Liver (tissue), 9 donors: Measurements from ENCODE around the gene TMC2. TPM values are rescaled to one million over a fixed set of nuclear protein-coding genes. Genes with fewer than 3 reads are reported as not detected.
A peak's percentile ranks its signal among the peaks of the same experiment; 100 is the strongest.

ENCODE experiments used
- DNase-seq: peaks from one replicate; pipeline ENCODE4 v3.0.0-alpha.2; 2017; ENCODE audit warnings: low spot score
- H3K27ac ChIP-seq, 2 donors: one replicate each; pipeline ENCODE4 v1.7.0; 2013; ENCODE audit warnings: inconsistent platforms in 2 of 2, low read length in 2 of 2, control low read depth in 1 of 2, low read depth in 1 of 2, mild to moderate bottlenecking in 1 of 2
- H3K27me3 ChIP-seq, 4 donors: one replicate each; pipeline versions ENCODE4 v1.6.1 to v1.7.0; 2013; ENCODE audit warnings: low read length in 3 of 4, inconsistent platforms in 1 of 4, mild to moderate bottlenecking in 1 of 4, moderate library complexity in 1 of 4; ENCODE audit not compliant: control insufficient read depth in 4 of 4, insufficient read depth in 4 of 4
- H3K36me3 ChIP-seq, 4 donors: one replicate each; pipeline versions ENCODE4 v1.6.1 to v1.7.0; 2013; ENCODE audit warnings: low read length in 3 of 4, mild to moderate bottlenecking in 3 of 4, low read depth in 1 of 4, moderate library complexity in 1 of 4; ENCODE audit not compliant: control insufficient read depth in 4 of 4, insufficient read depth in 3 of 4
- H3K4me1 ChIP-seq, 4 donors: one replicate each; pipeline versions ENCODE4 v1.6.1 to v1.7.0; 2013; ENCODE audit warnings: low read length in 3 of 4, mild to moderate bottlenecking in 3 of 4, moderate library complexity in 1 of 4; ENCODE audit not compliant: control insufficient read depth in 4 of 4, insufficient read depth in 4 of 4
- H3K4me3 ChIP-seq, 3 donors: one replicate each; pipeline versions ENCODE4 v1.6.1 to v1.7.0; 2013; ENCODE audit warnings: low read length in 3 of 3, control low read depth in 1 of 3, low read depth in 1 of 3, mild to moderate bottlenecking in 1 of 3
- H3K9ac ChIP-seq, 2 donors: one replicate each; pipeline ENCODE4 v1.7.0; 2013; ENCODE audit warnings: low read length in 2 of 2, mild to moderate bottlenecking in 2 of 2, moderate library complexity in 2 of 2, control low read depth in 1 of 2, low read depth in 1 of 2
- H3K9me3 ChIP-seq, 4 donors: one replicate each; pipeline versions ENCODE4 v1.6.1 to v1.7.0; 2013; ENCODE audit warnings: low read length in 3 of 4; ENCODE audit not compliant: control insufficient read depth in 4 of 4
- EGR1 ChIP-seq, 2 donors: IDR thresholded peaks; 2 replicates each; pipeline ENCODE4 v1.6.1; 2016 to 2018; ENCODE audit warnings: antibody characterized with exemption in 2 of 2, low read depth in 2 of 2
- FOXA1 ChIP-seq: IDR thresholded peaks from 2 replicates; pipeline ENCODE4 v1.6.1; 2016; ENCODE audit warnings: antibody characterized with exemption
- FOXA2 ChIP-seq: IDR thresholded peaks from 2 replicates; pipeline ENCODE4 v1.6.1; 2016; ENCODE audit warnings: antibody characterized with exemption
- GABPA ChIP-seq, 2 donors: IDR thresholded peaks in 1 of 2; conservative IDR thresholded peaks in 1 of 2; 2 replicates each; pipeline ENCODE4 v1.6.1; 2016; ENCODE audit warnings: antibody characterized with exemption in 2 of 2, mild to moderate bottlenecking in 1 of 2, moderate library complexity in 1 of 2
- HNF4A ChIP-seq, 2 donors: conservative IDR thresholded peaks; 2 replicates each; pipeline ENCODE4 v1.6.1; 2016; ENCODE audit warnings: antibody characterized with exemption in 2 of 2, mild to moderate bottlenecking in 2 of 2
- HNF4G ChIP-seq: IDR thresholded peaks from 2 replicates; pipeline ENCODE4 v1.6.1; 2016; ENCODE audit warnings: antibody characterized with exemption
- JUND ChIP-seq, 2 donors: IDR thresholded peaks; 2 replicates each; pipeline ENCODE4 v1.6.1; 2016; ENCODE audit warnings: antibody characterized with exemption in 2 of 2
- NR2F2 ChIP-seq: IDR thresholded peaks from 2 replicates; pipeline ENCODE4 v1.6.1; 2016; ENCODE audit warnings: antibody characterized with exemption
- RAD21 ChIP-seq, 2 donors: IDR thresholded peaks; 2 replicates each; pipeline ENCODE4 v1.6.1; 2016; ENCODE audit warnings: antibody characterized with exemption in 2 of 2, mild to moderate bottlenecking in 2 of 2
- RXRA ChIP-seq, 2 donors: IDR thresholded peaks; 2 replicates each; pipeline ENCODE4 v1.6.1; 2017 to 2018; ENCODE audit warnings: antibody characterized with exemption in 2 of 2, mild to moderate bottlenecking in 1 of 2
- SP1 ChIP-seq: IDR thresholded peaks from 2 replicates; pipeline ENCODE4 v1.6.1; 2018; ENCODE audit warnings: antibody characterized with exemption, mild to moderate bottlenecking
- TAF1 ChIP-seq: conservative IDR thresholded peaks from 2 replicates; pipeline ENCODE4 v1.6.1; 2016; ENCODE audit warnings: antibody characterized with exemption, mild to moderate bottlenecking
- YY1 ChIP-seq: IDR thresholded peaks from 2 replicates; pipeline ENCODE4 v1.6.1; 2016; ENCODE audit warnings: antibody characterized with exemption, mild to moderate bottlenecking
- WGBS: extraction: QIAGEN DNeasy Blood & Tissue Kit; methylation state at CpG from one replicate; pipeline ENCODE4 v1.1.7; 2013; 5-methylcytosine and 5-hydroxymethylcytosine counted together
- polyA plus RNA-seq, 2 donors: library from polyadenylated mRNA; stranded (reverse) in 1 of 2; unstranded in 1 of 2; fragments of 200-250 nt in 1 of 2; fragments of >200 nt in 1 of 2; fragmentation: Nextera tagmentation in 1 of 2; extraction: Ambion mirVana in 1 of 2; gene quantifications; one replicate each; pipeline versions ENCODE4 v1.2.1 to v1.2.3, GENCODE V29; 2013 to 2015
- total RNA-seq, 2 donors: library from RNA; depleted of rRNA; stranded (reverse); fragments of >200 nt; gene quantifications; one replicate each; pipeline ENCODE4 v1.2.3, GENCODE V29; 2014
- TF ChIP-seq, protein P1 (sequence below): IDR thresholded peaks from 2 replicates; pipeline ENCODE4 v1.6.1; 2016; ENCODE audit warnings: antibody characterized with exemption
- TF ChIP-seq, protein P2 (sequence below): fragments of 150-350 bp; IDR thresholded peaks from 2 replicates; pipeline ENCODE4 v1.5.1; 2017; ENCODE audit warnings: improper control_type of control experiment, low read depth, low read length; ENCODE audit not compliant: missing input control
- TF ChIP-seq, protein P3 (sequence below): IDR thresholded peaks from 2 replicates; pipeline ENCODE4 v1.6.1; 2016; ENCODE audit warnings: antibody characterized with exemption
- TF ChIP-seq, protein P4 (sequence below): IDR thresholded peaks from 2 replicates; pipeline ENCODE4 v1.6.1; 2016; ENCODE audit warnings: antibody characterized with exemption, mild to moderate bottlenecking
- TF ChIP-seq, protein P5 (sequence below): IDR thresholded peaks from 2 replicates; pipeline ENCODE4 v1.6.1; 2016; ENCODE audit warnings: antibody characterized with exemption
- donor health status: healthy.
- donor health status: healthy.
- donor health status: healthy.
- donor health status: healthy.
- donor health status: healthy.

TMC2 gene
- total and polyA plus RNA-seq, 4 donors = not detected

DNA sequence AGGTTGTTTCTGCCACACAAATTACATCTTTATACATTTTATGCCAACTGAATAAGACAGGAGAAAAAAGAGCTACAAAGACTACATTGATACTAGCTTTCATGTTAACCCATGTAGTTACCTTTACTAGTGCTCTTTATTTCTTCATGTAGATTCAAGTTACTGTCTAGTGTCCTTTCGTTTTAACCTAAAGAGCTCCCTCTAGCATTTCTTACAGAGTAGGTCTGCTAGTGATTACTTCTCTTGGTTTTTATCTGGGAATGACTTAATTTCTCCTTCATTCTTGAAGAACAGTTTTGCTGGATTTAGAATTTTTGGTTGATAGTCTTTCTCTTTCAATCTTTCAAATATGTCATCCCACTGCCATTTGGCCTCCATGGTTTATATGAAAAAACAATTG is 94.9 kb downstream of the TMC2 start:
- TF ChIP-seq HNF4G = no peak
- TF ChIP-seq, protein P1, sequence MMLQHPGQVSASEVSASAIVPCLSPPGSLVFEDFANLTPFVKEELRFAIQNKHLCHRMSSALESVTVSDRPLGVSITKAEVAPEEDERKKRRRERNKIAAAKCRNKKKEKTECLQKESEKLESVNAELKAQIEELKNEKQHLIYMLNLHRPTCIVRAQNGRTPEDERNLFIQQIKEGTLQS = no peak
- TF ChIP-seq HNF4A (conservative IDR thresholded peaks at IDR 0.05) = no peak
- no peak for TF ChIP-seq NR2F2
- TF ChIP-seq FOXA1 = no peak
- TF ChIP-seq FOXA2 = no peak
- no peak for TF ChIP-seq TAF1
- no peak for TF ChIP-seq RAD21 (IDR thresholded peaks at IDR 0.05)
- TF ChIP-seq, protein P2, sequence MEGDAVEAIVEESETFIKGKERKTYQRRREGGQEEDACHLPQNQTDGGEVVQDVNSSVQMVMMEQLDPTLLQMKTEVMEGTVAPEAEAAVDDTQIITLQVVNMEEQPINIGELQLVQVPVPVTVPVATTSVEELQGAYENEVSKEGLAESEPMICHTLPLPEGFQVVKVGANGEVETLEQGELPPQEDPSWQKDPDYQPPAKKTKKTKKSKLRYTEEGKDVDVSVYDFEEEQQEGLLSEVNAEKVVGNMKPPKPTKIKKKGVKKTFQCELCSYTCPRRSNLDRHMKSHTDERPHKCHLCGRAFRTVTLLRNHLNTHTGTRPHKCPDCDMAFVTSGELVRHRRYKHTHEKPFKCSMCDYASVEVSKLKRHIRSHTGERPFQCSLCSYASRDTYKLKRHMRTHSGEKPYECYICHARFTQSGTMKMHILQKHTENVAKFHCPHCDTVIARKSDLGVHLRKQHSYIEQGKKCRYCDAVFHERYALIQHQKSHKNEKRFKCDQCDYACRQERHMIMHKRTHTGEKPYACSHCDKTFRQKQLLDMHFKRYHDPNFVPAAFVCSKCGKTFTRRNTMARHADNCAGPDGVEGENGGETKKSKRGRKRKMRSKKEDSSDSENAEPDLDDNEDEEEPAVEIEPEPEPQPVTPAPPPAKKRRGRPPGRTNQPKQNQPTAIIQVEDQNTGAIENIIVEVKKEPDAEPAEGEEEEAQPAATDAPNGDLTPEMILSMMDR = no peak
- TF ChIP-seq, protein P3, sequence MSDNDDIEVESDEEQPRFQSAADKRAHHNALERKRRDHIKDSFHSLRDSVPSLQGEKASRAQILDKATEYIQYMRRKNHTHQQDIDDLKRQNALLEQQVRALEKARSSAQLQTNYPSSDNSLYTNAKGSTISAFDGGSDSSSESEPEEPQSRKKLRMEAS = no peak
- TF ChIP-seq, protein P4, sequence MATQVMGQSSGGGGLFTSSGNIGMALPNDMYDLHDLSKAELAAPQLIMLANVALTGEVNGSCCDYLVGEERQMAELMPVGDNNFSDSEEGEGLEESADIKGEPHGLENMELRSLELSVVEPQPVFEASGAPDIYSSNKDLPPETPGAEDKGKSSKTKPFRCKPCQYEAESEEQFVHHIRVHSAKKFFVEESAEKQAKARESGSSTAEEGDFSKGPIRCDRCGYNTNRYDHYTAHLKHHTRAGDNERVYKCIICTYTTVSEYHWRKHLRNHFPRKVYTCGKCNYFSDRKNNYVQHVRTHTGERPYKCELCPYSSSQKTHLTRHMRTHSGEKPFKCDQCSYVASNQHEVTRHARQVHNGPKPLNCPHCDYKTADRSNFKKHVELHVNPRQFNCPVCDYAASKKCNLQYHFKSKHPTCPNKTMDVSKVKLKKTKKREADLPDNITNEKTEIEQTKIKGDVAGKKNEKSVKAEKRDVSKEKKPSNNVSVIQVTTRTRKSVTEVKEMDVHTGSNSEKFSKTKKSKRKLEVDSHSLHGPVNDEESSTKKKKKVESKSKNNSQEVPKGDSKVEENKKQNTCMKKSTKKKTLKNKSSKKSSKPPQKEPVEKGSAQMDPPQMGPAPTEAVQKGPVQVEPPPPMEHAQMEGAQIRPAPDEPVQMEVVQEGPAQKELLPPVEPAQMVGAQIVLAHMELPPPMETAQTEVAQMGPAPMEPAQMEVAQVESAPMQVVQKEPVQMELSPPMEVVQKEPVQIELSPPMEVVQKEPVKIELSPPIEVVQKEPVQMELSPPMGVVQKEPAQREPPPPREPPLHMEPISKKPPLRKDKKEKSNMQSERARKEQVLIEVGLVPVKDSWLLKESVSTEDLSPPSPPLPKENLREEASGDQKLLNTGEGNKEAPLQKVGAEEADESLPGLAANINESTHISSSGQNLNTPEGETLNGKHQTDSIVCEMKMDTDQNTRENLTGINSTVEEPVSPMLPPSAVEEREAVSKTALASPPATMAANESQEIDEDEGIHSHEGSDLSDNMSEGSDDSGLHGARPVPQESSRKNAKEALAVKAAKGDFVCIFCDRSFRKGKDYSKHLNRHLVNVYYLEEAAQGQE = no peak
- TF ChIP-seq EGR1 (IDR thresholded peaks at IDR 0.05; ENCODE audit: low read depth in 2 of 2) = no peak
- no peak for TF ChIP-seq SP1
- TF ChIP-seq, protein P5, sequence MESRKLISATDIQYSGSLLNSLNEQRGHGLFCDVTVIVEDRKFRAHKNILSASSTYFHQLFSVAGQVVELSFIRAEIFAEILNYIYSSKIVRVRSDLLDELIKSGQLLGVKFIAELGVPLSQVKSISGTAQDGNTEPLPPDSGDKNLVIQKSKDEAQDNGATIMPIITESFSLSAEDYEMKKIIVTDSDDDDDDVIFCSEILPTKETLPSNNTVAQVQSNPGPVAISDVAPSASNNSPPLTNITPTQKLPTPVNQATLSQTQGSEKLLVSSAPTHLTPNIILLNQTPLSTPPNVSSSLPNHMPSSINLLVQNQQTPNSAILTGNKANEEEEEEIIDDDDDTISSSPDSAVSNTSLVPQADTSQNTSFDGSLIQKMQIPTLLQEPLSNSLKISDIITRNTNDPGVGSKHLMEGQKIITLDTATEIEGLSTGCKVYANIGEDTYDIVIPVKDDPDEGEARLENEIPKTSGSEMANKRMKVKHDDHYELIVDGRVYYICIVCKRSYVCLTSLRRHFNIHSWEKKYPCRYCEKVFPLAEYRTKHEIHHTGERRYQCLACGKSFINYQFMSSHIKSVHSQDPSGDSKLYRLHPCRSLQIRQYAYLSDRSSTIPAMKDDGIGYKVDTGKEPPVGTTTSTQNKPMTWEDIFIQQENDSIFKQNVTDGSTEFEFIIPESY = no peak
- TF ChIP-seq YY1 = no peak
- no peak for TF ChIP-seq JUND (IDR thresholded peaks at IDR 0.05)
- Histone ChIP-seq H3K4me3 (no peak overlapping the region), H3K27me3 (peaks cover 0 to 3% (median 2%) of the 10 kb centered on the region in 4 donors), H3K4me1 (peaks cover 0 to 2% (median 0%) of the 10 kb centered on the region in 4 donors), H3K9ac (no peak overlapping the region), H3K27ac (no peak overlapping the region), H3K9me3 (peaks cover 0 to 7% (median 1%) of the 10 kb centered on the region in 4 donors), H3K36me3 (no peaks in the 10 kb centered on the region)
- DNase-seq = no peak
- WGBS = 29% methylated on average over 1 of the region's 1 CpG

DNA sequence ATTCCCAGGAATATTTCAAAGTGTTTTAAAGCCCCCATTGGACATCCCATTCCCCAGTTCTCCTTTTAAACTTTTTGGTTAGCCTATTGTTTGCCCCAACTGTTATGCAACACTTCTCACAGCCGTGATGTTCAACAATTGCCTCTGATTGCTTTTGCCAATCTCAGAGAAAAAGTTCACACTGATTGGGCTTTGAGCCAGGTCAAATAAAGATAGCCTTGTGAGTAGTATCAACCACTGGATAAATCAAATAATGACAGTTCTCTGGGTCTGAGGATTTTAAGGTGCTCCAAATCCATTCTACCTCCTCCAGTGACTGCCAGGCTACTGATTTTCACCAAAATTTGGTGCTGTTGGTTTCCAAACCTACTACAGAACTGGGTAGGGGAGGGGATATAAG is 97.0 kb downstream of the TMC2 start:
- H3K4me1 ChIP-seq = peaks cover 0 to 2% (median 0%) of the 10 kb centered on the region in 4 donors
- WGBS = 6% methylated on average over 1 of the region's 1 CpG
- no peak for DNase-seq

More for the DNA sequence above, 97.0 kb downstream of the TMC2 start:
- TF ChIP-seq NR2F2 (no peak), FOXA2 (peak; percentile 44), EGR1 (IDR thresholded peaks at IDR 0.05; ENCODE audit: low read depth in 2 of 2) (no peak), YY1 (peak; percentile 24), FOXA1 (no peak), GABPA (IDR thresholded peaks at IDR 0.05 in 1 of 2, conservative IDR thresholded peaks at IDR 0.05 in 1 of 2) (peak in 1 of 2 donors; percentile 33), RXRA (IDR thresholded peaks at IDR 0.05) (peak in 1 of 2 donors; percentile 33), HNF4A (conservative IDR thresholded peaks at IDR 0.05) (peak in 1 of 2 donors; percentile 41), TAF1 (no peak), JUND (IDR thresholded peaks at IDR 0.05) (no peak)
- TF ChIP-seq, protein P1 = no peak
- TF ChIP-seq, protein P2 = no peak
- TF ChIP-seq, protein P5 = peak; percentile 17
- TF ChIP-seq, protein P3 = no peak
- H3K9me3 ChIP-seq = peaks cover 0 to 3% (median 0%) of the 10 kb centered on the region in 4 donors
- no peak overlapping the region for H3K4me3 ChIP-seq
- H3K27me3 ChIP-seq = peaks cover 0 to 3% (median 2%) of the 10 kb centered on the region in 4 donors
- H3K9ac ChIP-seq = no peak overlapping the region
- no peaks in the 10 kb centered on the region for H3K36me3 ChIP-seq
- no peak overlapping the region for H3K27ac ChIP-seq
